ENCODE data around the gene ADAMTS17. TPM values are rescaled to one million over a fixed set of nuclear protein-coding genes. Genes with fewer than 3 reads are reported as not detected.

The ADAMTS17 gene
- total and polyA plus RNA-seq, 9 donors: 3.1 to 8.2 (median 5.2) TPM

DNA sequence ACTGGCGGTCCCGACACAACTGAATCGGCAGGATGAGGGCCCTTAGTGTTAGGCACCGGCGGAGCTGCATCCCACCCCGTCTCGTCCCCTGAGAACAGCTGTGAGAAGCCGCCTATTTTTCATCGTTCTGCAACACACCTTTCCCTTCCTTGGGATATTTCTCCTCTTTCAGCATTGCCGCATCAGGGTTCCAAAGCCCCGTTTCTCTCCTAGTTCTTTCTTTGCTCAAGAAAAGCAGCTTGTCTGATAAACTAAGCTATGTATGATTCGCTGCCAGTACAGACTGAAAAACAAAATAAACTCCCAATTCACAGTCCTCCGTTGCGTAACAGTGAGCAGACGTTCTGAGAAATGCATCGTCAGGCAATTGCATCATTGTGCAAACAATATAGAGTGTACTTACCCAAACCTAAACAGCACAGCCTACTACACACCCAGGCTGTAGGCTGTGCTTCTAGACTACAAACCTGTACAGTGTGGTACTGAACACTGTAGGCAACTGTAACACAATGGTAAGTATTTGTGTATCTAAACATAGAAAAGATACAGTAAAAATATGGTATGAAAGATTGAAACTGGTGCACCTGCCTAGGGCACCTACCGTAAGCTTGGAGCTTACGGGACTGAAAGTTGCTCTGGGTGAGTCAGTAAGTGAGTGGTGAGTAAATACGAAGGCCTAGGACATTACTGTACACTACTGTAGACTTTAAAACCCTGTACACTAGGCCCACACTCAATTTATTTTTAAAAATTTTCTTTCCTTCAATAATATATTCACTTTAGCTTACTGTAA is 8.9 kb upstream of the ADAMTS17 start:
- Histone ChIP-seq H3K4me1 (ENCODE audit: control insufficient read depth, insufficient read depth, low read length) (peaks cover 11% of the 10 kb centered on the region), H3K27ac (ENCODE audit: low read length) (peak overlapping the region; percentile 79), H3K27me3 (ENCODE audit: control insufficient read depth, insufficient read depth, low read length) (peaks cover 2% of the 10 kb centered on the region), H3K9me3 (replicated peaks; ENCODE audit: control insufficient read depth, low read depth, low read length) (no peaks in the 10 kb centered on the region), H3K4me3 (ENCODE audit: low read length) (peak overlapping the region; percentile 88), H3K36me3 (ENCODE audit: control insufficient read depth, insufficient read depth, low read length) (no peaks in the 10 kb centered on the region)
- 17% methylated on average over 7 of the region's 19 CpGs for WGBS (ENCODE audit: insufficient coverage)
- peak; percentile 89 for DNase-seq

- 0% methylated on average over 43 of the region's 43 CpGs for WGBS (ENCODE audit: insufficient coverage)
- no peaks in the 10 kb centered on the region for H3K9me3 ChIP-seq (replicated peaks; ENCODE audit: control insufficient read depth, low read depth, low read length)
- peak; percentile 97 for DNase-seq
- peak overlapping the region; percentile 88 for H3K4me3 ChIP-seq (ENCODE audit: low read length)
- peaks cover 11% of the 10 kb centered on the region for H3K4me1 ChIP-seq (ENCODE audit: control insufficient read depth, insufficient read depth, low read length)
- no peaks in the 10 kb centered on the region for H3K36me3 ChIP-seq (ENCODE audit: control insufficient read depth, insufficient read depth, low read length)
- H3K27me3 ChIP-seq (ENCODE audit: control insufficient read depth, insufficient read depth, low read length): no peaks in the 10 kb centered on the region
- peak overlapping the region; percentile 97 for H3K27ac ChIP-seq (ENCODE audit: low read length)
These were observed 8.1 kb upstream of the ADAMTS17 start for GRCh38 chr15:100349696-100350433.

DNA sequence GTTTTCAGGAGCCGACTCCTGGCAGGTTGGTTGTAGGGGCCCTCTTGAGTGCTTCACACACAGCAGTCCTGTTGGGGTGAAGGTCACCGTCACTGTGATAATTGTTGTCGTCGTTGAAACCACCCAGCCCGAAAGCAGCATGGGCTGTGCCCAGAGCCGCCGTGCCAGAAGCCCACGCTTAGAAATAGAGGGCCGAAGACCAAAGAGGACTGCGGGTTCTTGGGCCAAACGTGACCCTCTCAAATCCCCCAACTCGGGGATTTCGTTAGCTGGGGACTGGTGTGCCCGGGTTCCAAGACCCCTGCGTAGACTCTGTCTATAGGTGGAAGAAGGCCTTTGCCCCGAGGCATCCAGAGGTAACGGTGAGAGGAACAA is 7.5 kb upstream of the ADAMTS17 start:
- WGBS (ENCODE audit: insufficient coverage): 63% methylated on average over 10 of the region's 17 CpGs

DNA sequence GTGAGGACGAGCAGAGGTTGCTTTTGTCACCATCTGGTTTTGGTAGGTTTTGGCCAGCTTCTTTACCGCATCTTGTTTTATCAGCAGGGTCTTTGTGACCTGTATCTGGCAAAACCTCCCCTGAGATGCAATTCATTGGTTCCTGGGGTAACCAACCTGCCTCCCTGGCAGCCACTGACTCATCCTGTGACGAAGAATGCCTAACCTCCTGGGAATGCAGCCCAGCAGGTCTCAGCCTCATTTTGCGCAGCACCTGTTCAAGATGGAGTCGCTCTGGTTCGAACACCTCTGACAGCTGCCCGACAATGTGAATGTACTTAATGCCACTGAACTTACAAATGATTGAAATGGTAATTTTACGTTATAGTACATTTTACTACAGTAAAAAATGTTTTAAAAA is 6.8 kb upstream of the ADAMTS17 start:
- peak; percentile 4 for DNase-seq
- H3K4me3 ChIP-seq (ENCODE audit: low read length): no peak overlapping the region
- H3K4me1 ChIP-seq (ENCODE audit: control insufficient read depth, insufficient read depth, low read length): peaks cover 11% of the 10 kb centered on the region
- no peak overlapping the region for H3K27ac ChIP-seq (ENCODE audit: low read length)
- no peaks in the 10 kb centered on the region for H3K27me3 ChIP-seq (ENCODE audit: control insufficient read depth, insufficient read depth, low read length)
- 80% methylated on average over 2 of the region's 8 CpGs for WGBS (ENCODE audit: insufficient coverage)
- no peaks in the 10 kb centered on the region for H3K36me3 ChIP-seq (ENCODE audit: control insufficient read depth, insufficient read depth, low read length)
- H3K9me3 ChIP-seq (replicated peaks; ENCODE audit: control insufficient read depth, low read depth, low read length): no peaks in the 10 kb centered on the region

More for the DNA sequence above, 7.5 kb upstream of the ADAMTS17 start:
- Histone ChIP-seq H3K4me1 (ENCODE audit: control insufficient read depth, insufficient read depth, low read length) (peaks cover 11% of the 10 kb centered on the region), H3K9me3 (replicated peaks; ENCODE audit: control insufficient read depth, low read depth, low read length) (no peaks in the 10 kb centered on the region), H3K4me3 (ENCODE audit: low read length) (peak overlapping the region; percentile 88), H3K27ac (ENCODE audit: low read length) (peak overlapping the region; percentile 97), H3K27me3 (ENCODE audit: control insufficient read depth, insufficient read depth, low read length) (no peaks in the 10 kb centered on the region), H3K36me3 (ENCODE audit: control insufficient read depth, insufficient read depth, low read length) (no peaks in the 10 kb centered on the region)
- no peak for DNase-seq

DNA sequence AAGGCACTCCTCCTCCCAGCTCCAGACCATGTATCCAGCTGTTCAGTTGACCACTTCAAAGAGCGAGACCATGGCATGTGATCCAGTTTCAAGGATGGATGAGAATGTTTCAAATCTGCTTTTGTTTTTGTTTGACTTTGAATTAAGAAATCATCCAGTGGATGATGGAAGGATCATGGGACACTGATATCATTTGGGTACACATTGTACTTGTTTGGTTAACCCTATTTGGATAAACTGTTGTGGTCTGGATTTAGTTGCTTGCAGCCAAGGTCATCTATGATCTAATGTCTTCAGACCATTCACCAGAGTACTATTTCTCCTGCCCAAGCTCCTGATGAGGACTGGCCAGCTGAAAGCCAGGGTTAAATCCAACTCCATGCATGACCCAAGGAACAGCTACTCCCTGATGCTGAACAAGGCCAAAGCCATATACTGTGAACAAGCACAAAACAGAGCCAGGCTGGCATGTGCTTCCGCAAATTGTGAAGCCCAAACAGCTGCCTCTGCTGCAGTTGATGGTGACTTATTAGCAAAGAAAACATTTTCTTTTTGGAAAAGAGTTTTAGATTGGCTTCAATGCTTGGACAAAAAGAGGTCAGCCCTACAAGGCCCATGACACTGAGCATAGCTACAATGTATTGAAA is 5.2 kb upstream of the ADAMTS17 start:
- Histone ChIP-seq H3K4me1 (ENCODE audit: control insufficient read depth, insufficient read depth, low read length) (peaks cover 16% of the 10 kb centered on the region), H3K9me3 (replicated peaks; ENCODE audit: control insufficient read depth, low read depth, low read length) (no peaks in the 10 kb centered on the region), H3K4me3 (ENCODE audit: low read length) (no peak overlapping the region), H3K36me3 (ENCODE audit: control insufficient read depth, insufficient read depth, low read length) (no peaks in the 10 kb centered on the region), H3K27me3 (ENCODE audit: control insufficient read depth, insufficient read depth, low read length) (peaks cover 11% of the 10 kb centered on the region), H3K27ac (ENCODE audit: low read length) (no peak overlapping the region)
- DNase-seq: no peak
- WGBS (ENCODE audit: insufficient coverage): 35% methylated on average over 2 of the region's 2 CpGs

DNA sequence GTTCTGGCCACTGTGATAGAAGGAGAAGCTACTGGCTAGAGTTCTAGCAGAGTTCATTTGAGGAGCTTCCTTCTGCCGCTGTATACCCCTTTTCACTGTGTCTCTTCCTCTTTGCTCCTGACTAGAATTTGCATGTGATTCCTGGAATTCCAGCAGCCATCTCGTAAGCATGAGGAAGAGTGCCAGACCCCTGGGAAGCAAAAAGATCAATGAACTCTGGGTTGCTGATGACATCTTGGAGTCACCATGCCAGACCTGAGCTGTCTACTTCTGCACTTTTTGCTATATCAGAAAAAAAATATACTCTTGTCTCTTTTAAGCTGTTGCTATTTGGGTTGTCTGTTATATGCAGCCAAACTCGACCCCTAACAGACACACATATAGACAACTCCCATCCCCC is 3.7 kb upstream of the ADAMTS17 start:
- peaks cover 18% of the 10 kb centered on the region for H3K4me1 ChIP-seq (ENCODE audit: control insufficient read depth, insufficient read depth, low read length)
- no peaks in the 10 kb centered on the region for H3K9me3 ChIP-seq (replicated peaks; ENCODE audit: control insufficient read depth, low read depth, low read length)
- H3K36me3 ChIP-seq (ENCODE audit: control insufficient read depth, insufficient read depth, low read length): no peaks in the 10 kb centered on the region
- H3K4me3 ChIP-seq (ENCODE audit: low read length): no peak overlapping the region
- 82% methylated on average over 3 of the region's 3 CpGs for WGBS (ENCODE audit: insufficient coverage)
- no peak overlapping the region for H3K27ac ChIP-seq (ENCODE audit: low read length)
- peaks cover 15% of the 10 kb centered on the region for H3K27me3 ChIP-seq (ENCODE audit: control insufficient read depth, insufficient read depth, low read length)
- no peak for DNase-seq

DNA sequence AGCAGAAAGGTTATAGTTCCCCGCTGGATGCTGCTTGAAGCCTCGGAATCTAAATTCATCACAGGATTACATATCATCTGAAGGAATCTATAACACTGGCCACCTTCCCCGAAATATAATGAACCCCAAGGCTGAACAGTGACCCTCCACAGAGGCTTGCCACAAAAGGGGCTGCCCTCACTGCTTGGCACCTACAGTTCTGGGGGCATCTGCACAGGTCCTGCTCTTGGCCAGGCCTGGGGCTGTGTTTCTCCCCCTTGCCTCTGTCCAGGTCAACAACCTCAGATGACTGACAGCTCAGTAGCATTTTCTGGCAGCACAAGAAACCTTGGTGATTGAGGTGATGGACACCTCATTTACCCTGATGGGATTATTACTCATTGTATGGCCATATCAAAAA is 1.5 kb upstream of the ADAMTS17 start:
- Histone ChIP-seq H3K4me3 (ENCODE audit: low read length) (no peak overlapping the region), H3K27ac (ENCODE audit: low read length) (no peak overlapping the region), H3K4me1 (ENCODE audit: control insufficient read depth, insufficient read depth, low read length) (peaks cover 12% of the 10 kb centered on the region), H3K36me3 (ENCODE audit: control insufficient read depth, insufficient read depth, low read length) (no peaks in the 10 kb centered on the region), H3K27me3 (ENCODE audit: control insufficient read depth, insufficient read depth, low read length) (peaks cover 24% of the 10 kb centered on the region), H3K9me3 (replicated peaks; ENCODE audit: control insufficient read depth, low read depth, low read length) (no peaks in the 10 kb centered on the region)
- WGBS (ENCODE audit: insufficient coverage): 96% methylated on average over 3 of the region's 3 CpGs
- no peak for DNase-seq

GRCh38 chr15:100341239-100341749 is 481 bp downstream of the ADAMTS17 start:
- peak; percentile 39 for DNase-seq
- WGBS (ENCODE audit: insufficient coverage): under 1% methylated on average over 83 of the region's 95 CpGs
- H3K27ac ChIP-seq (ENCODE audit: low read length): peak overlapping the region; percentile 72

GRCh38 chr15:100340721-100341238 is 995 bp downstream of the ADAMTS17 start:
- H3K9me3 ChIP-seq (replicated peaks; ENCODE audit: control insufficient read depth, low read depth, low read length): no peaks in the 10 kb centered on the region
- H3K4me1 ChIP-seq (ENCODE audit: control insufficient read depth, insufficient read depth, low read length): peaks cover 18% of the 10 kb centered on the region
- no peak overlapping the region for H3K27ac ChIP-seq (ENCODE audit: low read length)
- no peaks in the 10 kb centered on the region for H3K36me3 ChIP-seq (ENCODE audit: control insufficient read depth, insufficient read depth, low read length)
- WGBS (ENCODE audit: insufficient coverage): 5% methylated on average over 43 of the region's 56 CpGs
- peaks cover 28% of the 10 kb centered on the region for H3K27me3 ChIP-seq (ENCODE audit: control insufficient read depth, insufficient read depth, low read length)
- H3K4me3 ChIP-seq (ENCODE audit: low read length): peak overlapping the region; percentile 13
- no peak for DNase-seq

More at GRCh38 chr15:100341239-100341749, 481 bp downstream of the ADAMTS17 start:
- peaks cover 14% of the 10 kb centered on the region for H3K4me1 ChIP-seq (ENCODE audit: control insufficient read depth, insufficient read depth, low read length)
- H3K9me3 ChIP-seq (replicated peaks; ENCODE audit: control insufficient read depth, low read depth, low read length): no peaks in the 10 kb centered on the region
- H3K27me3 ChIP-seq (ENCODE audit: control insufficient read depth, insufficient read depth, low read length): peaks cover 28% of the 10 kb centered on the region
- no peaks in the 10 kb centered on the region for H3K36me3 ChIP-seq (ENCODE audit: control insufficient read depth, insufficient read depth, low read length)
- H3K4me3 ChIP-seq (ENCODE audit: low read length): peak overlapping the region; percentile 62

DNA sequence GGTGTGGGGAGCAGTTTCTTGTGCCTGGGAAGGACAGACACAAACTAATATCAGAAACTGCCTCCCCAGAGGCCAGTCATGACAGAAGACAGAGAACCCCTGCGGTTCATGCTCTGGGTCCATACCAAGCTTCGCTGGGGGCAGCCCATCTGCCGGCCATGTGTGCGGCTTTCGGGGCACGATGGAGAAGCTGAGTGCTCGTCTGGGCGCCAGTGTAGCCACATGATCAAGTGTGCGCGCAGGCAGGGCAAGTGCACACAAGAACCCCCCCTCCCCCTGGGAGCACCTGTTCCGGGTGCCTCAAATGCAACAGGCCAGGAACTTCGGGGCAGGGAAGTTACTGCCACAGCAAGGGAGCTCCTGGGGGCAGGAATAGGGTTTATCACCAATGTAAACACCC is 1.8 kb downstream of the ADAMTS17 start:
- WGBS (ENCODE audit: insufficient coverage): 86% methylated on average over 10 of the region's 12 CpGs
- Histone ChIP-seq H3K27me3 (ENCODE audit: control insufficient read depth, insufficient read depth, low read length) (peaks cover 29% of the 10 kb centered on the region), H3K4me3 (ENCODE audit: low read length) (no peak overlapping the region), H3K36me3 (ENCODE audit: control insufficient read depth, insufficient read depth, low read length) (no peaks in the 10 kb centered on the region), H3K4me1 (ENCODE audit: control insufficient read depth, insufficient read depth, low read length) (peaks cover 19% of the 10 kb centered on the region), H3K27ac (ENCODE audit: low read length) (no peak overlapping the region), H3K9me3 (replicated peaks; ENCODE audit: control insufficient read depth, low read depth, low read length) (no peaks in the 10 kb centered on the region)
- DNase-seq: no peak
